GM18499 (cell line): ENCODE data around the gene KCP.

Experiments
- ATAC-seq: cut with Tn5 transposase; IDR thresholded peaks from one replicate; pipeline ENCODE4 v1.9.1; 2021; ENCODE audit warnings: moderate number of reproducible peaks; ENCODE audit not compliant: insufficient read depth, unreplicated experiment

The KCP gene

DNA sequence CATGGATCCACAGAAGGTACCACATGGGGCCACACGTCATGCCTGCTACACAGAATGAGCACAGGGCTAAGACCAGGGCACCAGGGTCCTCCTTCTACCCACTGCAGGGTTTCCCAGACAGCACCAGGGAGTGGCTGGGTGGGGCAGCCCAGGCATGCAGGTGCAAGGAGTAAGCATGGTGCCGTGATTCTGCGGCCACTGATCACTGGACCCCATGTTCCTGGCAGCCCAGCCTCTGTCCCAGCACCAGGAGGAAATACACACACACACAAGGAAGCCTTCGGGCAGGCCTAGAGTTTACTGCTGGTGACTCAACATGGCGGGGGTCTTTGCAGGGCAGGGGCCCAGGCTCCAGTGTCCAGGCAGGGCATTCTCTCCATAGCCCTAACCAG is 33.9 kb downstream of the KCP start:
- no peak for ATAC-seq

GRCh38 chr7:128876127-128876526 is 34.4 kb downstream of the KCP start:
- ATAC-seq, result no peak

DNA sequence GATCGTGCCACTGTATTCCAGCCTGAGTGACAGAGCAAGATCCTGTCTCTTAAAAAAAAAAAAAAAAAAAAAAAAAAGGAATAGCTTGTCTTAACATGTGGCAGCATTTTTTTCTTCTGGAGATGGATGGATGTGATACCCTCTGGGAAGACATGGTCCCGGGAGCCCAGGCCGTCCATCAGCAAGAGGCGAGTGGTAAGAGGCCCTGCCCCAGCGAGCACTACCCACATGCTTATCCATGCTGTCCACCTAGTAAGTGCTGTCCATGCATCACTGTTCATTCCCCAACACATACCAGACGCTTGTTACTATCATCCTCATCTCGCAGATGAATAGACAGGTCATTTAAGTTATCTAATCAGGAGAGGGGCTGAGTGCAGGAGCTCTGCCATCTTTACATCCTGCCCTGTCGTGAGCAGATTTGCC is 35.0 kb downstream of the KCP start:
- ATAC-seq, result no peak

GRCh38 chr7:128874140-128875031 is 36.1 kb downstream of the KCP start:
- no peak for ATAC-seq

- no peak for ATAC-seq
Observed at GRCh38 chr7:128873234-128873633, 37.3 kb downstream of the KCP start.

- no peak for ATAC-seq
Observed at GRCh38 chr7:128872394-128872824, 38.1 kb downstream of the KCP start.

DNA sequence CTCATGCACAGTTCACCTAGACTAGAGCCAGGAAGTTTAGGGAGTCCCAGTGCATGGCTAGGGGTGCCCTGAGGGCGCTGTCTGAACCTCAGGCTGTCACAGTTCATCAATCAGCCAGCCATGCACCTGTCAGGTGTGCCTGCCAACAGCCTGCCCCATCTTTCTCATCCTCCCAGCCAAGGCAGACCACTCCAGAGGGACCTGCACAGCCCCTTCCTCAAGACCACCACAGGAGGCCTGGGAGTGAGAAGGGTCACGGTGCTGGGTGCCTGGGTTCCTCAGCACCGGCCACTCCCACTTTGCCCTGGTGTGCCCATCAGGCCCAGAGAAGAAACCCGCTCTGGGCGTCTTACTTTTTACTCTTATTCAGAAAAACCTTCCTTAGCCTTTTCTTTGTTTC is 39.5 kb downstream of the KCP start:
- no peak for ATAC-seq

DNA sequence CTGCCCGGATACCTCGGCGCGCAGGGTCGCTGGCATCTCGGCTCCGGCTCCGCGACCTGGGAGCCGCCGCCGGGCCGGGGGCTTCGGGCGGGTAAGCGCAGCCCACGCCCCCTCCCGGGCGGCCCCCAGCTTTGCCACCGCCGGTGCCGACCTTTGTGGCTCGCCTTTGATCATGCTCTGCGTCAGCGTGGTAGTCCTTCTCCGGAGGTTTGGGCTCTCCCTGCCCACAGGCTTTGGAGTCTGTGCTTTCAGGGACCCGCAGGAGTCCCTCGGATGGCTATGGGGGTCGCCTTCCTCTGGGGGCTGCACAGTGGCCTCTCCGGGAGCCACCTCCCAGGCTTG is 40.6 kb downstream of the KCP start:
- ATAC-seq, result no peak

GRCh38 chr7:128869138-128869943 is 41.2 kb downstream of the KCP start:
- no peak for ATAC-seq

- no peak for ATAC-seq
Observed at GRCh38 chr7:128868624-128869137, 41.8 kb downstream of the KCP start.

GRCh38 chr7:128867842-128868623 is 42.5 kb downstream of the KCP start:
- no peak for ATAC-seq

- no peak for ATAC-seq
Observed at GRCh38 chr7:128867241-128867640, 43.3 kb downstream of the KCP start.

DNA sequence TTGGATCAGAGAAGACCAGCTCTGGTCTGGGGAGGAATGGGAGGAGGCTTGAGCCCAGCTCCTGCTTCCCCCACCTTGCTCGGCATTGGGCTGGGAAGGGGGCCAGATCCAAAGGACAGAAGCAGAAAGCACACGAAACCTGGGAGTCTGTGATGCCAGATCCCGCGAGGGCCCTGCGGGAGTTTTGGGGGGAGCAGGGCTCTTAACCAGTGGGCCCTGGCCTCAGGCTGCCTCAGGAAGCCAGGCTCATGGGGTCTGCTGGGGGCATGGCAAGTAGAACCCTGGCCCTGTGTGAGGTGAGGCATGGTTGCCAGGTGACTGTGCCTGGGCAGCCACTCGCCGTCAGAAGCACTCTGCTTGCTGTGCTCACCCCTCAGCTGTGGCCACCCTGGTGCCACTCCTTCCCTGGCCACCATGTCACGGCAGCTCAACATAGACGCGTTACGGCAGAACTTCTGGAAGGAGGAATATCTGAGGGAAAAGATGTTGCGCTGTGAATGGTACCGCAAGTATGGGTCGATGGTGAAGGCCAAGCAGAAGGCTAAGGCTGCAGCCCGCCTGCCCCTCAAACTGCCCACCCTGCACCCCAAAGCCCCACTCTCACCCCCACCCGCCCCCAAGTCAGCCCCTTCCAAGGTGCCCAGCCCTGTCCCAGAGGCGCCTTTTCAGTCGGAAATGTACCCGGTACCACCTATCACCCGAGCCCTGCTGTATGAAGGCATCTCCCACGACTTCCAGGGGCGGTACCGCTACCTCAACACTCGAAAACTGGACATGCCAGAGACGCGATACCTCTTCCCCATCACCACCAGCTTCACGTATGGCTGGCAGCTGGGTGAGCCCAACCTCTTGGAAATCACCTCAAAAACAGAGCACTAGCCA is 44.3 kb downstream of the KCP start:
- ATAC-seq, result no peak

- ATAC-seq, result no peak
Observed at GRCh38 chr7:128865303-128865702, 45.2 kb downstream of the KCP start.

- no peak for ATAC-seq
Observed at GRCh38 chr7:128863433-128863989, 47.0 kb downstream of the KCP start.

DNA sequence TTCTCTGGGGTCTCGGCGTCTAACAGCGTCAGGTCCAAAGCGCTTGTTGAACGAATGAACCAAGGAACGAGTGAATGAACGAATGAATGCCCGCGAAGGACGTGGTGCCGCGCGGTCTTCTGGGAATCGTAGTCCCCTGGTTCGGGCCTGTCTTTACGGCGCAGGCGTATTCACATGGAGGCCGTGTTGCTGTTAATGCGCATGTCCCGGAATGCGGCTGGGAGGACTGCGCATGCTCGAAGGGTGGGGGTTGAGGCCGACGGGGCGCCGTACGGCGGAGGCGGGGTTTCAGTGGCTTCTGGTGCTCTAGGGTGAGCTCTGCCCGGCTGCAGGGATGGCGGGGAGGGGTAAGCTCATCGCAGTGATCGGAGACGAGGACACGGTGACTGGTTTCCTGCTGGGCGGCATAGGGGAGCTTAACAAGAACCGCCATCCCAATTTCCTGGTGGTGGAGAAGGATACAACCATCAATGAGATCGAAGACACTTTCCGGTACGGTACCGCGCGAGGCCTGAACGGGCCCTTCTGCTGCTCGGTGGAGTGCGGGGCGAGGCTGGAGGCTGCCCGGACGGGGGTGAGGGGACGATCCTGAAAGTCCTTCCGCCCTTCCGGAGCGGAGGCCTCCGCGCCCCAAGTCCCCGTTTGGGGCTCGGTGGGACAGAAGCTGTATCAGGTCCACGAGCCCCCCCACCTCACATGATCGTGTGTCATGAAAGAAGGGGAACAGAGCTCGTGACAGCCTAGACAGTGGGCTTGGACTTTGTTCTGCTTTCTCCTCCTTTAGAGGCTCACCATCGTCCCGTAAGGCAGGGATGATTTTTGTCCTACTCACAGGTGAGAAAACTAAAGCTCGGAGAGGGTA is 47.7 kb downstream of the KCP start, which contains the start of gene ATP6V1F:
TSS of gene ATP6V1F (plus strand) at position 286 of the 862 bp plus-strand sequence. CDS start at position 335, 49 bp downstream.
- peak; percentile 66 for ATAC-seq

DNA sequence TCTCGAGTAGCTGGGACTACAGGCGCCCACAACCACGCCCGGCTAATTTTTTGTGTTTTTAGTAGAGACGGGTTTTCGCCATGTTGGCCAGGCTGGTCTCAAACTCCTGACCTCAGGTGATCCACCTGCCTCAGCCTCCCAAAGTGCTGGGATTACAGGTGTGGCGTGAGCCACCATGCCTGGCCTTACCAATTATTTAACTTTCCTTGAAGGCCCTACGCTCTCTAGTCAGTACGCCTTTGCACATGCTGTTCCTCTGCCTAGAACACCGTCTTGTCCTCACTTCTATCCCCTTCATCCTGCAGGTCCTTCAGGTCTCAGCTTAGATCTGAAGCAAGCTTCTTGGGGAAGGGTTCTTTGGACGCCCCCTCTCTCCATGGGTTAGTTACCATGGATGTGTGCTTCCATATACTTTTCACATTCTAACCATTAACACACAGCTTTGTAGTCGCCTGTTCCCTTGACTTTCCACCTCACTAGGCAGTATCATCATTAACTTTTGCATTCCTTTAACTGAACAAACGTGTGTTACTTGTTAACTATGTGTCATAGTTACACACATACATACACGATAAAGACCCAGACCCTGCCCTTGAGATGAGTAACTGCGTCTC is 48.4 kb downstream of the KCP start:
- ATAC-seq, result no peak
